8988T (cell line): ENCODE measurements around the gene BAZ2B.

Source experiments
- DNase-seq: peaks from one replicate; pipeline ENCODE4 v3.0.0; 2011

The BAZ2B gene

GRCh38 chr2:159292157-159292556 is 324.2 kb downstream of the BAZ2B start:
- no peak for DNase-seq

- DNase-seq: no peak
Observed at GRCh38 chr2:159290289-159290907, 325.9 kb downstream of the BAZ2B start.

- DNase-seq: no peak
Observed at GRCh38 chr2:159287733-159288132, 328.6 kb downstream of the BAZ2B start.

- peak; percentile 77 for DNase-seq
Observed at GRCh38 chr2:159286709-159287441, 329.5 kb downstream of the BAZ2B start.

GRCh38 chr2:159285929-159286708 is 330.2 kb downstream of the BAZ2B start, which contains the start of gene WDSUB1:
Gene WDSUB1, minus strand, starts transcription at chr2:159286703. Its CDS starts 3,634 bp downstream, at chr2:159283069.
- no peak for DNase-seq

GRCh38 chr2:159285433-159285832 is 330.9 kb downstream of the BAZ2B start:
- DNase-seq: no peak

GRCh38 chr2:159283529-159283928 is 332.8 kb downstream of the BAZ2B start:
- DNase-seq: no peak

GRCh38 chr2:159281002-159281401 is 335.3 kb downstream of the BAZ2B start:
- DNase-seq: no peak

GRCh38 chr2:159279700-159280099 is 336.6 kb downstream of the BAZ2B start:
- no peak for DNase-seq

- no peak for DNase-seq
Observed at GRCh38 chr2:159275111-159275510, 341.2 kb downstream of the BAZ2B start.

GRCh38 chr2:159272156-159272555 is 344.2 kb downstream of the BAZ2B start:
- no peak for DNase-seq

- no peak for DNase-seq
Observed at GRCh38 chr2:159270744-159271379, 345.5 kb downstream of the BAZ2B start.
